PC-3 (cell line): Measurements from ENCODE around the gene RPL9. TPM values are rescaled to one million over a fixed set of nuclear protein-coding genes. Genes with fewer than 3 reads are reported as not detected.
A peak's percentile ranks its signal among the peaks of the same experiment; 100 is the strongest.

Experiments used
- ATAC-seq: fragments of 200-7000 bp; cut with Tn5 transposase; 2 replicates; pipeline ENCODE4 v1.9.1; 2020; ENCODE audit warnings: mild to moderate bottlenecking, moderate library complexity
- BruUV-seq: library from RNA; stranded (reverse); fragments of 400-500 nt; replicated peaks from 2 replicates; lab custom pipeline; 2021; lab: Mats Ljungman, UMichigan
- CTCF ChIA-PET: fragments of 300-600 bp; sonication (Branson Sonifier 250); formaldehyde crosslinking; loops from one replicate; lab custom pipeline; 2022; ENCODE audit warnings: antibody characterized with exemption; lab: Charles Lee
- POLR2A ChIA-PET: fragments of 300-600 bp; sonication (Branson Sonifier 250); formaldehyde crosslinking; loops from one replicate; lab custom pipeline; 2022; ENCODE audit warnings: antibody characterized with exemption; ENCODE audit not compliant: unreplicated experiment; lab: Charles Lee
- DNase-seq: peaks from one replicate; pipeline ENCODE4 v3.0.0-alpha.2; 2015
- H2AFZ ChIP-seq: fragments of 300-600 bp; sonication (generic); 2 replicates; pipeline ENCODE4 v1.6.0; 2016; ENCODE audit warnings: antibody characterized with exemption, low read length
- H3F3A ChIP-seq: fragments of 300-600 bp; sonication (generic); one replicate; pipeline ENCODE4 v1.6.0; 2017; ENCODE audit warnings: antibody characterized with exemption, low read length, control low read depth, mild to moderate bottlenecking; ENCODE audit not compliant: unreplicated experiment
- H3K27ac ChIP-seq: fragments of 300-600 bp; sonication (generic); 2 replicates; pipeline ENCODE4 v1.5.1; 2016; ENCODE audit warnings: mild to moderate bottlenecking, low read length
- H3K27me3 ChIP-seq: fragments of 300-600 bp; sonication (generic); 2 replicates; pipeline ENCODE4 v1.6.1; 2016; ENCODE audit warnings: low read length, mixed read lengths
- H3K36me3 ChIP-seq: fragments of 300-600 bp; sonication (generic); 2 replicates; pipeline ENCODE4 v1.6.1; 2016; ENCODE audit warnings: low read depth, mixed run types, low read length, mixed read lengths
- H3K4me1 ChIP-seq: fragments of 300-600 bp; sonication (generic); 2 replicates; pipeline ENCODE4 v1.5.1; 2016; ENCODE audit warnings: low read length; ENCODE audit not compliant: insufficient read depth
- H3K4me2 ChIP-seq: fragments of 300-600 bp; sonication (generic); 2 replicates; pipeline ENCODE4 v1.6.0; 2016; ENCODE audit warnings: low read length
- H3K4me3 ChIP-seq: fragments of 300-600 bp; sonication (generic); 2 replicates; pipeline ENCODE4 v1.5.1; 2016; ENCODE audit warnings: mild to moderate bottlenecking, low read length, mixed read lengths
- H3K79me2 ChIP-seq: fragments of 300-600 bp; sonication (generic); 2 replicates; pipeline ENCODE4 v1.6.1; 2017; ENCODE audit warnings: low read length, mixed read lengths
- H3K9ac ChIP-seq: fragments of 300-600 bp; sonication (generic); 2 replicates; pipeline ENCODE4 v1.6.0; 2016; ENCODE audit warnings: mild to moderate bottlenecking, low read length
- H3K9me2 ChIP-seq: fragments of 300-600 bp; sonication (generic); replicated peaks from 2 replicates; pipeline ENCODE4 v1.6.1; 2016; ENCODE audit warnings: mixed run types, low read length, mixed read lengths
- H3K9me3 ChIP-seq: fragments of 300-600 bp; sonication (generic); 2 replicates; pipeline ENCODE4 v1.6.1; 2016; ENCODE audit warnings: low read length, mixed read lengths
- H4K20me1 ChIP-seq: fragments of 300-600 bp; sonication (generic); 2 replicates; pipeline ENCODE4 v1.6.1; 2016; ENCODE audit warnings: low read length, mixed read lengths
- CTCF ChIP-seq: fragments of 300-600 bp; sonication (generic); conservative IDR thresholded peaks from 2 replicates; pipeline ENCODE4 v1.5.1; 2017; ENCODE audit warnings: antibody characterized with exemption, low read depth, mild to moderate bottlenecking, low read length
- EZH2 ChIP-seq: fragments of 300-600 bp; sonication (generic); IDR thresholded peaks from one replicate; pipeline ENCODE4 v1.6.1; 2017; ENCODE audit warnings: antibody characterized with exemption, mild to moderate bottlenecking, low read length; ENCODE audit not compliant: unreplicated experiment
- EZH2phosphoT487 ChIP-seq: fragments of 300-600 bp; sonication (generic); IDR thresholded peaks from 2 replicates; pipeline ENCODE4 v1.6.1; 2018; ENCODE audit warnings: mild to moderate bottlenecking, antibody characterized with exemption, low read length, borderline replicate concordance
- intact Hi-C: fragments of 100-400 bp; cut with micrococcal nuclease; formaldehyde crosslinking; loops from 2 replicates; pipeline ENCODE4 v1.9.0; 2023
- total RNA-seq: library from RNA; depleted of rRNA; stranded (reverse); fragments of >200 nt; gene quantifications from 2 replicates; pipeline ENCODE4 v1.2.3, GENCODE V29; 2014

RPL9 gene
- total RNA-seq, 1 experiment from 2014 or later: 1,298 TPM

DNA sequence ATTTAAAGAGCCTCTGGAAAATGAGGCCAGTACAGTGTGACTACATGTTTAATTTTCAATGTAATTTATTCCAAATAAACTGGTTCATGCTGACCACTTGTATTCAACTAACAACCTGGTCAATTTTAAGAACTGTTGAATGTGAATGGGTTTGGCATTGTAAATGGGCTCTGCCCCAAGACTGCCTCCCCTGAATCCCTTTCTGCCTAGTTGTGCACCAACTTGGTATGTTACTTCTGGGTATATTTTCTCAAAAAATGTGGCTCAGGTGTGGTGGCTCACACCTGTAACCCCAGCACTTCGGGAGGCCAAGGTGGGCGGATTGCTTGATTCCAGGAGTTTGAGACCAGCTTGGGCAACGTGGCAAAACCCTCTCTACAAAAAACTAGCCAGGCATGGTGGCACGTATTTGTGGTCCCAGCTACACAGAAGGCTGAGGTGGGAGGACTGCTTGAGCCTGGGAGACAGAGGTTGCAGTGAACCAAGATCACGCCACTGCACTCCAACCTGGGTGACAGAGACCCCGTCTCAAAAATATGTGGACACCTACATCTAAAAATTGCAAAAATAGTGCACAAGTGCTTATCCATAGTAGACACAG is 7.2 kb downstream of the RPL9 start:
- TF ChIP-seq EZH2 (no peak), CTCF (no peak), EZH2phosphoT487 (no peak)
- no TSS peak for BruUV-seq
- Histone ChIP-seq H3K79me2 (peaks cover 13% of the 10 kb centered on the region), H3F3A (peaks cover 20% of the 10 kb centered on the region), H4K20me1 (peaks cover 41% of the 10 kb centered on the region), H3K4me1 (peaks cover 2% of the 10 kb centered on the region), H3K9me3 (no peaks in the 10 kb centered on the region), H3K4me3 (no peak overlapping the region), H3K27ac (no peak overlapping the region), H2AFZ (no peak overlapping the region), H3K36me3 (peaks cover 44% of the 10 kb centered on the region), H3K9ac (no peak overlapping the region), H3K27me3 (no peaks in the 10 kb centered on the region), H3K4me2 (no peak overlapping the region), H3K9me2 (no peaks in the 10 kb centered on the region)
- ATAC-seq (no peak), DNase-seq (no peak)
- intact Hi-C loops: no loop called here
- POLR2A ChIA-PET: no interaction called here
- CTCF ChIA-PET: no interaction called here

DNA sequence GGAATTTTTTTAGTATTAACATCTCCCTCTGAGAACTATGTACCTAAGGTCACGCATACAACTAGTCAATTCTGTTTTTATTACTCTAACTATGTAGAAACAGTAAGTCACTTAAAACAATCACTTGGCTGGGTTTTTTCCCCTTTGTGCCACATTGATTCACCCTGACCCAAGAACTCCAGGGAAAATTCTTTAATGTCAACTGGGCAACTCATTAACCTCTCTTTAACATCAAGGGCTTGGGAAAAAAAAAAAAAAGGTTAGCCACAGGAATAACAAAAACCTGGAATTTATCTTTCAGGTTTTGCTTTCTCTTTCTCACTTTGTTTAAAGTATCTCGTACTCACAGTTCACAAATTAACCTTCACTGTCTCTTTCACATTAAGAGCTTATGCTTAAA is 8.1 kb downstream of the RPL9 start:
- no TSS peak for BruUV-seq
- Histone ChIP-seq H3K27me3 (no peaks in the 10 kb centered on the region), H3K79me2 (peaks cover 4% of the 10 kb centered on the region), H3F3A (peaks cover 20% of the 10 kb centered on the region), H3K36me3 (peaks cover 36% of the 10 kb centered on the region), H3K9me3 (no peaks in the 10 kb centered on the region), H3K4me3 (no peak overlapping the region), H3K27ac (no peak overlapping the region), H3K9me2 (no peaks in the 10 kb centered on the region), H2AFZ (no peak overlapping the region), H3K4me2 (no peak overlapping the region), H4K20me1 (peaks cover 32% of the 10 kb centered on the region), H3K4me1 (no peaks in the 10 kb centered on the region), H3K9ac (no peak overlapping the region)
- intact Hi-C loops: no loop called here
- ChIA-PET POLR2A (no interaction called here), CTCF (no interaction called here)
- no peak for DNase-seq
- no peak for ATAC-seq
- no peak for TF ChIP-seq EZH2
- TF ChIP-seq CTCF: no peak
- no peak for TF ChIP-seq EZH2phosphoT487

DNA sequence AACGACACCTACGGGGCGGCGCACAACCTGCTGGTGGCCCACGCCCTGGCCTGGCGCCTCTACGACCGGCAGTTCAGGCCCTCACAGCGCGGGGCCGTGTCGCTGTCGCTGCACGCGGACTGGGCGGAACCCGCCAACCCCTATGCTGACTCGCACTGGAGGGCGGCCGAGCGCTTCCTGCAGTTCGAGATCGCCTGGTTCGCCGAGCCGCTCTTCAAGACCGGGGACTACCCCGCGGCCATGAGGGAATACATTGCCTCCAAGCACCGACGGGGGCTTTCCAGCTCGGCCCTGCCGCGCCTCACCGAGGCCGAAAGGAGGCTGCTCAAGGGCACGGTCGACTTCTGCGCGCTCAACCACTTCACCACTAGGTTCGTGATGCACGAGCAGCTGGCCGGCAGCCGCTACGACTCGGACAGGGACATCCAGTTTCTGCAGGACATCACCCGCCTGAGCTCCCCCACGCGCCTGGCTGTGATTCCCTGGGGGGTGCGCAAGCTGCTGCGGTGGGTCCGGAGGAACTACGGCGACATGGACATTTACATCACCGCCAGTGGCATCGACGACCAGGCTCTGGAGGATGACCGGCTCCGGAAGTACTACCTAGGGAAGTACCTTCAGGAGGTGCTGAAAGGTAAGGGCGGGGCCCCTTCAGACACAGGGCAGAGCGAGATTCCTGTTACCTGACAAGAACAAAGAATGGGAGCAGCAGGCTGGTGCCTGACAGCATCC is 11.7 kb downstream of the RPL9 start:
- Histone ChIP-seq H3K4me2 (peak overlapping the region; percentile 52), H3F3A (peaks cover 13% of the 10 kb centered on the region), H3K4me3 (no peak overlapping the region), H3K27me3 (no peaks in the 10 kb centered on the region), H3K27ac (no peak overlapping the region), H2AFZ (no peak overlapping the region), H3K79me2 (no peaks in the 10 kb centered on the region), H3K9ac (no peak overlapping the region), H3K4me1 (no peaks in the 10 kb centered on the region), H4K20me1 (no peaks in the 10 kb centered on the region), H3K9me2 (no peaks in the 10 kb centered on the region), H3K9me3 (no peaks in the 10 kb centered on the region), H3K36me3 (peaks cover 3% of the 10 kb centered on the region)
- ATAC-seq (peak; percentile 60), DNase-seq (peak; percentile 18)
- intact Hi-C loops: loop anchor here (10.0 kb wide), 1 partner anchor 132 kb away; no protein-coding TSS in a partner anchor
- ChIA-PET POLR2A (no interaction called here), CTCF (interaction anchor here (0.6 kb wide), 1 partner anchor 82 kb away, joined by 7 read pairs; no protein-coding TSS in a partner anchor)
- no TSS peak for BruUV-seq
- no peak for TF ChIP-seq EZH2
- no peak for TF ChIP-seq CTCF
- TF ChIP-seq EZH2phosphoT487: no peak
